T-helper 2 cell (primary cell): ENCODE data around the gene AANAT.
A peak's percentile ranks its signal among the peaks of the same experiment; 100 is the strongest.

Experiments used
- DNase-seq, 5 experiments: peaks; one replicate each; pipeline versions ENCODE4 v3.0.0 to v3.0.0-alpha.2; 2012 to 2022

AANAT gene

GRCh38 chr17:76442341-76443338, 24.8 kb upstream of the AANAT start:
- DNase-seq: peak in 1 of 5 experiments; percentile 48

GRCh38 chr17:76444518-76445311, 22.7 kb upstream of the AANAT start:
- DNase-seq: no peak

GRCh38 chr17:76445697-76446448, 21.5 kb upstream of the AANAT start:
- no peak for DNase-seq

- no peak for DNase-seq
Measured at GRCh38 chr17:76446449-76447231, 20.8 kb upstream of the AANAT start.

- no peak for DNase-seq
Measured at GRCh38 chr17:76447931-76448652, 19.3 kb upstream of the AANAT start.

- no peak for DNase-seq
Measured at GRCh38 chr17:76449126-76449525, 18.3 kb upstream of the AANAT start.

GRCh38 chr17:76451506-76451905, 15.9 kb upstream of the AANAT start:
- DNase-seq: no peak

- peak in 1 of 5 experiments; percentile 19 for DNase-seq
Measured at GRCh38 chr17:76452127-76452659, 15.2 kb upstream of the AANAT start.

- peak; percentile 86 to 92 (median 91) for DNase-seq
Measured at GRCh38 chr17:76452660-76453430, 14.6 kb upstream of the AANAT start, which contains the start of gene UBE2O. TSS of gene UBE2O (minus strand) at chr17:76453152. CDS start at chr17:76453141, 11 bp downstream.

GRCh38 chr17:76453431-76453743, 14.0 kb upstream of the AANAT start:
- no peak for DNase-seq

GRCh38 chr17:76458580-76459490, 8.6 kb upstream of the AANAT start:
- no peak for DNase-seq

GRCh38 chr17:76459674-76460073, 7.7 kb upstream of the AANAT start:
- DNase-seq: no peak

- no peak for DNase-seq
Measured at GRCh38 chr17:76461765-76462555, 5.4 kb upstream of the AANAT start.

- DNase-seq: no peak
Measured at GRCh38 chr17:76462556-76463290, 4.7 kb upstream of the AANAT start.

GRCh38 chr17:76466775-76467130, 650 bp upstream of the AANAT start:
- no peak for DNase-seq

- DNase-seq: no peak
Measured at GRCh38 chr17:76467809-76468633, 618 bp downstream of the AANAT start.

- no peak for DNase-seq
Measured at GRCh38 chr17:76468634-76469010, 1.2 kb downstream of the AANAT start.
